DMS53 treated with DMSO at 0.1 percent for 48 hours (cell line): ENCODE measurements around the gene CDX1.

Experiments
- DNase-seq: peaks from one replicate; lab custom pipeline; 2025; ENCODE audit not compliant: unreplicated experiment; lab: John Stamatoyannopoulos, UW

Gene CDX1

GRCh38 chr5:150166650-150167511 is at the start of gene CDX1:
TSS of gene CDX1 (plus strand) at chr5:150166778. CDS start at chr5:150166877, 99 bp downstream.
- no peak for DNase-seq

GRCh38 chr5:150117945-150118560 is 48.5 kb upstream of the CDX1 start:
- DNase-seq = no peak

DNA sequence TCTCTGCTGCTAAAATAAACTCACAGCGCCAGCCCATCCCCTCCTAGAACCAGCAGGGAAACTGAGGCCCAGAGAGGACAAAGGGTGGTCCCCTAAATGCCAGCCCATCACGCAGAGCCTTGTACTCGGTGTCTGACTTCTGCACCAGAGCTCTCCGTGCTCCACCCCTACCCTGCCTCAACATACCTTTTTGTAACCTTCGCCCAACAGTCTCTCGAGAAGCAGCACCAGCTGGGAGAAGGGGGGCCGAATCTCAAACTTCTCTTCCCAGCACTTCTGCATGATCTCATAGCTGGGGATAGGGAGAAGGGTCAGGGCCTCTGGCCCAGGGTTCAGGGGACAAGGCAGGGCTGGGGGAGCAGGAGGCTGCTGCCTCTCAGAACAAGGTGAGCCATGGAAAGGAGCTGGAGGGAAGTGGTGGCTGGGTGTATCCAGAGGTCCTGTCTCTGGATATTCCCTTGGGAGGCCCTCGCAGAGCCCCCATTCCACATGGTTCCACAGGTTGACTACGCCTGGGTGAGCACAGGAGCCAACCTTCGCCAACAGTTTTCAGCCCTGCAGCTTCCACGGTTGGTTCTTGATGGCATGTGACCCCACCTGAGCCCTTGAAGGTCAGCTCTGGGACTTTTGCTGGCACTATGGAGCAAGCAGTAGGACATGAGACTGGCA is 47.9 kb upstream of the CDX1 start:
- DNase-seq = no peak

DNA sequence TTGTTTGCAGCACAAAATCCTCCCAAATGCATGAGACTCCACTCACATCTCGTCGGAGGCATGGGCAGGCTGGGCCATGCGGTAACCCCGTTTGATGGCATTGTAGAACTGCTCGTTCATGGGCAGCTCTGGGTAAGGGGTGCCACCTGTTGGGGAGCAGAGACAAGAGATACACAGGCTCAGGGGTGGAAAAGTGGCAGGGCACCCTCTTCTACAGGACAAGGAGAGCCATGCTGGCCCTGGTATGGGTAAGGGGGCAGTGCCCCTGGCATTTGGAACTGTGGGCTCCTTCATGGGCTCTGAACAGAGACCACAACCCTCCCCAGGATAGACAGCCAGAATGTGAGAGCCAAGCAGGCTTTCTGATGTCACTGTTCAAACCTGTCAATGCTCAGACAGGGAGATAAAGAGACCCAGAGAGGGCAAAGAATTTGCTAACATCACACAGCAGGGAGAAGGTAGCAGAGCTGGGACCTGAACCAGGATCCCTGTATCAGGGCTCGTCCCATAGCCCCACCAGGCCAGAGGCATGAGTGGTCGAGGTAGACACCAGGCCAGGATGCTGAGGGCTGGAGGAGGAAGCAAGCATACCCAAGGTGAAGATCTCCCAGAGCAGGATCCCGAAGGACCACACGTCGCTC is 47.0 kb upstream of the CDX1 start:
- no peak for DNase-seq

DNA sequence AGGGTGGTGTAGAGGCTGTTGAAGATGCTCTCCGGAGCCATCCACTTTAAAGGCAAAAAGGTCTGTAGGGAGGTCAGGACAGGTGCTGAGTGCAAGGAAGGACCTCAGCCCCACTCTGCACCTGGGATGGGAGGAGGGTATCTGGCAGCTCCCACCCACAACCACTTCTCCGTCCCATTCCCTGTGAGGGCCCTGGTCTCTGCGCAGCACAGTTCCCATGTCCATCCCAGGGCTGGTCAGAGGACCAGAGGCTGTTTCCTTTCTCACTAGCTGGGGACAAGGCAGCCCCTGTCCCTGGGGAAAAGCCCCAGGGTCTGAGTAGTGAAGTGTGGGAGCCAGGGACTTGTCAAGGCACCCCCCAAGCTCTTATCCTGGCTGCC is 46.5 kb upstream of the CDX1 start:
- DNase-seq = no peak

DNA sequence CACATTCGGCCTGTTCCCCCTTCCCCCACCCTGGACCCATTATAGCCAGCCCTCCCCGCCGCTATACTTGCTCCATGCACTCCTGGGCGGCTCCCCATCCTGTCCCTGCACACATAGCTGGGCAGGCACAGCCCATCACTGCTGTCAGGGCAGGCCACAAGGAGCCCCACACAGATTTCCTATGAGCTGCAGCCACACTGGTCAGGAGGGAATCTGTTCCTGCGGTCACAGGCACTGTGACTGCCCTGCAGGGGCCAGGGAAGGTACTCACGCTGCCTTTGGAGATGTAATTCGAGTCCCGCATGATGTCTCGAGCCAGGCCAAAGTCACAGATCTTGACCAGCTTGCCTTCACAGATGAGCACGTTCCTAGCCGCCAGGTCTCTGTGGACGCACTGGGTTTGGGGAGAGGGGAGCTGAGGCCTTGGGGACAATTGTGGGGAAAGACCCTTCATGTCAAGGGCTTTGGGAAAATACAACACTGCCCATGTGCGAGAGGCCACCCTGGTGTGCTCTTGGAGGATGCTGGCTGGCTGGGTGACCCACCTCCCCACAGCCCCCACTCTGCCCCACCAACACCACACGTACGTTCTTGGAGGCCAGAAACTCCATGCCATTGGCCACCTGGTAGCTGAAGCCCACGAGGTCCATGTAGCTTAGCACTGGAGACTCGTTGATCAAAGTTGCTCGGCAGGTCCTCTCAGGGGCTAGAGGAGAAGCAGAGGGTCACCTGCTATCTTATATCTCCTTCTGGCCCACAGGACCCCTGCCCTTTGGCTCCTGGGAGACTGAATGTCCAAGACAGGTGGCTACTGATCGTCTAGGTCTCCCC is 45.7 kb upstream of the CDX1 start:
- DNase-seq = no peak

DNA sequence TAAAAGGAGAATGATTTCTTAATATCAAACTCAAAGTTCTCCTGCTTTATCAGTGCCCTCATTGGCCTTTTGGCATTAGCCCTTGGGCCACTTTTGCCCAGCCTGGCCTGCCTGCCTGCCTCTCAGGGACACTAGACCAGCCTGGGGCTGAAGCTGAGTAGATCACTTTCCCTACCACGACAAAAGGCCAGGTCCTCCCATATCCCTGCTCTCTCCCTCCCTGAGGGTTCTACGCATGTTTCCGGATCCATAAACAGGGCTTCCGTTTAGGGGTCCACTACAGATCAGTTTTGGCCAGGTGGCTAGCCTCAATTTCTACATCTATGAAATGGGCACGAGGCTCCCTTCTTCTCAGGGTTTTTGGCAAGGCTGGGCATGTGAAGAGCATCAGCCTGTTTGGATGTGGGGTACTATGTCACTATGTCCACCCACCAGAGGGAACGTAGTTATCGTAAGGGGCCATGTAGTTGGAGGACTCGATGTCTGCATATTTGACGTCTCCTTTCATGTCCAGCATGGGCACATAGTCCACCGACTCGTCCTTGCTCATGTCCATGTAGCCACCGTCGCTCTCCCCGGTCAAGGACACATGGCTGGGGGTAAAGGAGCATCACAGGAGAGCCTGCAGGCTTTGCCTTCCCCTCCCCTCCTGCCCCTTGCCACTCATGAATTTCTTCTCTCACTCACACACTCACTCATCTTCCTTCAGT is 45.0 kb upstream of the CDX1 start:
- DNase-seq = no peak

DNA sequence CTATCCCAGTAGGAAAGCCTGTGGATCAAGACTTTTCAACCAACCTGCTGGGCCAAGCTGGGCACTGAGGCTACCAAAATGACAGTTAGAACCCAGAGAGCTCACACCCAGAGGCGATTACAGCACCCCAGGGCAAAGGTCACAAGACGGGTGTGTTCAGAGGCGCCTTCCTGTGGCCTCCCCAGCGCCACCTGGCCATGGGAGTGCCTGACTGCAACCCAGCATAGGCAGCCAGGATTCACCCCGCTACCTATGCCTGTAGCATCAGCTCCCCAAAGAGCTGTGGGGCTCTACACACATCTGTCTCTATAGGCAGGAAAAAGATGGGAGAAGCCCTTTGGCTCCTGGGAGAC is 44.4 kb upstream of the CDX1 start:
- DNase-seq = no peak

DNA sequence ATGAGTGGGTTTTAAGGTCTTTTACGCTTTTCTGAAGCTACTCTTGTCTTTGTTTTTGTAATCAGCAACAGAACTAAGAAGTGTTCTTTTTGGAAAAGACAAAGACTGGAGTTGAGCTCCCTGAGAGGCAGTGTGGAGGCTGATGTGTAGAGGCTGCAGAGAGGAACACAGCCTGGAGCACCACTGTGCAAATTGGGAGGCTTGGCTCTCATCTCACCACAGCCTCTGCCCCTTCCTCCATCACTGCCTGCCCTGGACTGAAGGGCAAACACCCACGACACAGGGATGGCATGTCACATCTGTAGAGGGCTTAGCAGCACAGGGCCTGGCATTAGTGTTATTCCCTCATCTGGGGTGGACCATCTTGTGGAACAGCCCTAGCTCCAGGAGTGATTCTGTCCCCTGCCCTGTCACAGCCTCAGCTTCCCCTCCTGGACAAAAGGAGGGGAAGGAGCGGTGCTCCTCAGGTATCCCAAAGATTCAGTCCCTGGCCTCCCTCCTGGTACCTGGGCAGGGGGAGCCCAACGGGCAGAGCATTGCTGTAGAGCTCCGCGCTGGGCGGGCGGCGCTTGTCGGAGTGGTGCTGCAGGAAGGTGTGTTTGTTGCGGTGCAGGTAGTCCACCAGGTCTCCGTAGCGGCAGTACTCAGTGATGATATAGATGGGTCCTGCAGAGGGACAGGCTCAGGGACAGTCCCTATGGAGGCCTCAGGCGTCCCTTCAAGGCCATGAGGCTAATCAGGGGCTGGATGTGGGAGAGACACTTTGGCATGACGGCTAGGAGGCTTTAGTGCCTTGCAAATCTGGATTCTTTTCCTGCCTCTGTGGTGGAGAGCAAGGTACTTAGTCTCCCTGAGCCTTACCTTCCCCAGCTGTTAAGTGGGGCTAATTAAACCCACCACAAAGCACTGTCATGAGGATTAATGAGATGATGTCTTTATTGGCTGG is 43.8 kb upstream of the CDX1 start:
- DNase-seq = no peak

DNA sequence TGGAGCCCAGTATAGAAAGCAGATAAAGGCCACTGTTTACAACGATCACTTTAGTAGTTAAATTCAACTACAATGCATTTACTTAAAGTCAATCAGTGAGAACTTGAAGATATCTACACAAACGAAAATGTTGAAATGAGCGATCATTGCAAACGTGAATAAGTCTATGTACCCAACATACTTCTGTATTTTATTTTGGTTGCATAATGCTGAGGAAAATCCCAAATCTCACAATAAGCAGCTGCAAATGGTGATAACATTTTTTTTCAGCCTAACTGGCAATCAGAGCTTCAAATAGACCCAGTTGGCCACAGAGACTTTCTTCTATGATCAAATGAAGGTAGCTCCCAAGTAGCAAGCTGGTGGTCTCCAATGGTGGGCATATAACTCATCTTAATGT is 43.0 kb upstream of the CDX1 start:
- DNase-seq = no peak

DNA sequence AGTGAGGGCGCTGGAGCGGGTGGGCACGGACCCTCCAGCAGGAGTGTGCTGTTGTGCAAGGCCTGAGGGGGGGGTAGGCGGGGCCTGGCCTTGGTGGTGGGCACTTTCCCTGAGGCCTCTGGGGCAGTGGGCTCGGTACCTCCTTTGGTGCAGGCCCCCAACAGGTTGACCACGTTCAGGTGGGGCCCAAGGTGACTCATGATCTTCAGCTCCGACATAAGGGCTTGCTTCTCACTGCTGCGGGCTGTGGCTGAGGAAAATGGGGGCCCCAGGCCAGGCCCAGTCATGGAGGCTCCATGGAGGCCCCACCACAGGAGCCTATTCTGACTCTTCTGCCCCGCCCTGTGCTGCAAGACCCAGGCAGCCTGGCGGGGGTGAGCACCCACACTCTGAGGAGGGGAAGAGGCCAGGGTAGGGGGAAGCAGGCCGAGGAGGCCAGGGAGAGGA is 42.4 kb upstream of the CDX1 start:
- DNase-seq = no peak

DNA sequence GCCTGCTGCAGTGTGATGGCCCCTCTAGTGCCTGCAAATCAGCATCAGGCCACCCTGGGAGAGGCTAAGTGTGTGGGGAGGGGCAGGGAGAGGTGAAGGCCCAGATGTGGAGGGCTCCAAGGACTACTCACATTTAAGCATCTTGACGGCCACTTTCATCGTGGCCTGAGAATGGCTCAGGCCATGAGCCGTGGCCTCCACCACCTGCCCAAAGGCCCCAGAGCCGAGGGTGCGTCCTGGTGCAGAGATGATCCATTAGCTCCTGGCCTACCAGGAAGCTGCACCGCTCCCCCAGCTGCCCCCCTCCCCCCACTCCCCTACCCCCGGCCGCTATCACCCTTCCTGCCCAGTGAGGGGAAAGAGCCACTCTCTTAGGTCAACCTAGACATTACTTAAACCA is 42.0 kb upstream of the CDX1 start:
- no peak for DNase-seq

DNA sequence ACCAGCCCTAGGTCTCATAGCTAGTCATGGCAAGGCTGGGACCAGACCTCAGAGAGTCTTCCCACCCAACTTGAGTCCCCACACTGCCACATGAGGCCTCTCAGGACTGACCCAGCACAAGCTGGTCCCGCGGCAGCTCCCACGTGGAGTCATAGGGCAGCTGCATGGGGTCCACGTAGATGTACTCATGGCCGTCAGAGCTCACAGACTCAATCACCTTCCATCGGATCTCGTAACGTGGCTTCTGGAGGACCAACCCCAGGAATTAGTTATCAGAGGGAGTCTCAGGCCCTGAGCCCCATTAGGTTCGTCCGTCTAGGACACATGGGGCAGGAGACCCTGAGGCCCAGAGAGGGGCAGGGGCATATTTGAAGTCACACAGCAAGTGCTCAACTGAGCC is 41.2 kb upstream of the CDX1 start:
- DNase-seq = no peak

GRCh38 chr5:150126199-150126920 is 40.2 kb upstream of the CDX1 start:
- DNase-seq = no peak

DNA sequence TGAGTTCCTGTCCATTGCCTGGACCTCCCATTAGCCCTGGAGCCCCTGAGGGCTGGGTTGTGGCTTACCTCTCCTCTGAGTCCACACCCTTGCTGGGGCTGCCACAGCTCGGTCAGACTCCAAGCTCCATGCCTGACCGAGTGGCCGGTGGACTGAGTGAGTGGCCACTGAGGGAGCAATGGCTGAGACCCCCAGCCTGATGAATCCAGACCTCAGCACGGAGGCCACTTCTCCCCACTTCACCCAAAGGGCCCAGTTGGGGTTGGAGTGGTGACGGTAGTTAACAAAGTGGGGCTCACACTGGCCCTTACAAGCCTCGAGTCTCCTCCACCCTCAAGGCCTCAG is 39.7 kb upstream of the CDX1 start:
- no peak for DNase-seq

GRCh38 chr5:150129454-150129812 is 37.1 kb upstream of the CDX1 start:
- DNase-seq = no peak

- DNase-seq = peak; percentile 64
Measured at GRCh38 chr5:150129813-150130492, 36.6 kb upstream of the CDX1 start.

DNA sequence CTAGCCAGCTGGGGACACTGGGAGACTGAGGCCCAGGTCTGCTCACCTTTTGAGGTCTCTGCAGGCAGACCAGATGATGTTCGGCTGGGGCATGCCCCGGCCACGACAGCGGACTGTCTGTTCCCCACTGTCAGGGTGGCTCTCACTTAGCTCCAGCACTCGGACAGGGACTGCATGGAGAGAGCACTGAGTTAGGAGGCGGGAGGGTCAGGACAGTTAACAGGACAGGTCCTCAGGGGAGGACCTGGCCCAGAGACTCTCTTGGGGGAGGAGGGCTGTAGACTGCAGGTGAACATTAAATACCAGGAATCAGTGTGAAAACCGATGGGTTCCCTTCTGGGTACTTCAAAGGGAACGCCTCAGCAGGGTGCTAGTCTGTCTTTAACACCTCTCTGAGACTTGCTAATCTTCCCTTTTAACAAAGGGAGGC is 36.1 kb upstream of the CDX1 start:
- DNase-seq = no peak
